HG02973 (cell line): ENCODE measurements around the gene EIF5B.

Experiments used
- ATAC-seq: cut with Tn5 transposase; IDR thresholded peaks from one replicate; pipeline ENCODE4 v1.9.1; 2021; ENCODE audit warnings: moderate library complexity; ENCODE audit not compliant: unreplicated experiment

The EIF5B gene

GRCh38 chr2:99450199-99450598 is 113.0 kb downstream of the EIF5B start:
- ATAC-seq: no peak
